NCI-H146 treated with DMSO at 0.1 percent for 48 hours (cell line): Measurements from ENCODE around the gene SLC2A14.
"Not testable (repeated sequence)": the region's sequence is repeated elsewhere in the genome, so short reads cannot be mapped to it uniquely, and the experiment has no call there.

Experiments used
- DNase-seq: peaks from one replicate; lab custom pipeline; 2025; ENCODE audit not compliant: unreplicated experiment; lab: John Stamatoyannopoulos, UW

Gene SLC2A14

GRCh38 chr12:7872566-7873319, at the start of gene SLC2A14:
TSS of gene SLC2A14 (minus strand) at chr12:7872915. CDS start at chr12:7869880, 3,035 bp downstream.
- DNase-seq = no peak

- not testable (repeated sequence) for DNase-seq
Measured at GRCh38 chr12:7921181-7921580, 48.5 kb upstream of the SLC2A14 start.

GRCh38 chr12:7918268-7918590, 45.5 kb upstream of the SLC2A14 start:
- DNase-seq = not testable (repeated sequence)

GRCh38 chr12:7917392-7918267, 44.9 kb upstream of the SLC2A14 start:
- no peak for DNase-seq

- DNase-seq = no peak
Measured at GRCh38 chr12:7916936-7917335, 44.2 kb upstream of the SLC2A14 start.

GRCh38 chr12:7915661-7916403, 43.1 kb upstream of the SLC2A14 start:
- DNase-seq = no peak

- not testable (repeated sequence) for DNase-seq
Measured at GRCh38 chr12:7910106-7910505, 37.4 kb upstream of the SLC2A14 start.

GRCh38 chr12:7907009-7907408, 34.3 kb upstream of the SLC2A14 start:
- peak; percentile 37 for DNase-seq

- not testable (repeated sequence) for DNase-seq
Measured at GRCh38 chr12:7906303-7906702, 33.6 kb upstream of the SLC2A14 start.

- DNase-seq = not testable (repeated sequence)
Measured at GRCh38 chr12:7905600-7906125, 32.9 kb upstream of the SLC2A14 start.

- DNase-seq = no peak
Measured at GRCh38 chr12:7905071-7905470, 32.4 kb upstream of the SLC2A14 start.

- not testable (repeated sequence) for DNase-seq
Measured at GRCh38 chr12:7902416-7902815, 29.7 kb upstream of the SLC2A14 start.

- no peak for DNase-seq
Measured at GRCh38 chr12:7899755-7900154, 27.0 kb upstream of the SLC2A14 start.

- DNase-seq = not testable (repeated sequence)
Measured at GRCh38 chr12:7896726-7897125, 24.0 kb upstream of the SLC2A14 start.

- DNase-seq = no peak
Measured at GRCh38 chr12:7892186-7892980, 19.7 kb upstream of the SLC2A14 start.

GRCh38 chr12:7884689-7885088, 12.0 kb upstream of the SLC2A14 start:
- DNase-seq = no peak

- not testable (repeated sequence) for DNase-seq
Measured at GRCh38 chr12:7881736-7882120, 9.0 kb upstream of the SLC2A14 start.

- DNase-seq = not testable (repeated sequence)
Measured at GRCh38 chr12:7880952-7881735, 8.4 kb upstream of the SLC2A14 start.

- DNase-seq = no peak
Measured at GRCh38 chr12:7879246-7879645, 6.5 kb upstream of the SLC2A14 start.

- no peak for DNase-seq
Measured at GRCh38 chr12:7877420-7877819, 4.7 kb upstream of the SLC2A14 start.
